ENCODE measurements around the gene FIGNL2. TPM values are rescaled to one million over a fixed set of nuclear protein-coding genes. Genes with fewer than 3 reads are reported as not detected.

Gene FIGNL2
- total RNA-seq, 8 experiments from 2014 or later = 0.46 to 25.3 (median 2.1) TPM

- H3K4me1 ChIP-seq (replicated peaks in 1 of 2) = peaks cover 57 to 60% of the 10 kb centered on the region in 2 donors
- WGBS, 10 experiments = 20 to 90% (median 32%) methylated on average over 1 to 6 of the region's 17 CpGs; no CpG with 5 or more reads in 3 of the 10 experiments
- peak overlapping the region; percentile 50 to 73 for H3K27ac ChIP-seq
- in situ Hi-C loops (cut with MboI; ENCODE audit: low pct_unique_long_range_greater_than_20kb in 2 of 9, low sequenced_read_pairs in 9 of 9, unreplicated experiment in 9 of 9) = no loop called here
- no peak overlapping the region for H3K4me3 ChIP-seq
- ATAC-seq (replicated peaks in 6 of 8) = peak in 5 of 8 experiments; percentile 17 to 42 (median 22)
Measured at GRCh38 chr12:51871918-51872688, 23.6 kb upstream of the FIGNL2 start.

GRCh38 chr12:51871126-51871525, 22.6 kb upstream of the FIGNL2 start:
- no peak overlapping the region for H3K4me3 ChIP-seq
- no peak overlapping the region for H3K27ac ChIP-seq
- ATAC-seq (replicated peaks in 6 of 8) = no peak
- in situ Hi-C loops (cut with MboI; ENCODE audit: low pct_unique_long_range_greater_than_20kb in 2 of 9, low sequenced_read_pairs in 9 of 9, unreplicated experiment in 9 of 9) = no loop called here
- WGBS, 10 experiments = 74 to 100% methylated on average over 1 to 5 of the region's 6 CpGs; no CpG with 5 or more reads in 8 of the 10 experiments
- peaks cover 57 to 60% of the 10 kb centered on the region in 2 donors for H3K4me1 ChIP-seq (replicated peaks in 1 of 2)

GRCh38 chr12:51870504-51870903, 22.0 kb upstream of the FIGNL2 start:
- in situ Hi-C loops (cut with MboI; ENCODE audit: low pct_unique_long_range_greater_than_20kb in 2 of 9, low sequenced_read_pairs in 9 of 9, unreplicated experiment in 9 of 9) = no loop called here
- Histone ChIP-seq H3K4me3 (no peak overlapping the region), H3K27ac (peak overlapping the region in 1 of 2 donors; percentile 60), H3K4me1 (replicated peaks in 1 of 2) (peaks cover 58 to 62% of the 10 kb centered on the region in 2 donors)
- ATAC-seq (replicated peaks in 6 of 8) = no peak
- WGBS, 10 experiments = 60 to 80% (median 66%) methylated on average over 1 to 3 of the region's 4 CpGs; no CpG with 5 or more reads in 4 of the 10 experiments

- 30 to 100% (median 53%) methylated on average over 1 to 2 of the region's 3 CpGs; no CpG with 5 or more reads in 4 of the 10 experiments for WGBS, 10 experiments
- in situ Hi-C loops (cut with MboI; ENCODE audit: low pct_unique_long_range_greater_than_20kb in 2 of 9, low sequenced_read_pairs in 9 of 9, unreplicated experiment in 9 of 9) = no loop called here
- peak overlapping the region in 1 of 5 donors; percentile 18 for H3K4me3 ChIP-seq
- peaks cover 64 to 68% of the 10 kb centered on the region in 2 donors for H3K4me1 ChIP-seq (replicated peaks in 1 of 2)
- no peak for ATAC-seq (replicated peaks in 6 of 8)
- H3K27ac ChIP-seq = peak overlapping the region; percentile 59 to 60
Measured at GRCh38 chr12:51869931-51870330, 21.4 kb upstream of the FIGNL2 start.

GRCh38 chr12:51869496-51869865, 21.0 kb upstream of the FIGNL2 start:
- Histone ChIP-seq H3K4me3 (peak overlapping the region in 4 of 5 donors; percentile 5 to 18 (median 12)), H3K4me1 (replicated peaks in 1 of 2) (peaks cover 68 to 72% of the 10 kb centered on the region in 2 donors), H3K27ac (peak overlapping the region; percentile 59 to 60)
- 0 to 73% (median 0%) methylated on average over 1 to 2 of the region's 20 CpGs; no CpG with 5 or more reads in 5 of the 10 experiments for WGBS, 10 experiments
- ATAC-seq (replicated peaks in 6 of 8) = peak in 4 of 8 experiments; percentile 27 to 61 (median 51)
- in situ Hi-C loops (cut with MboI; ENCODE audit: low pct_unique_long_range_greater_than_20kb in 2 of 9, low sequenced_read_pairs in 9 of 9, unreplicated experiment in 9 of 9) = no loop called here

- peak overlapping the region in 4 of 5 donors; percentile 5 to 18 (median 12) for H3K4me3 ChIP-seq
- peaks cover 62 to 69% of the 10 kb centered on the region in 2 donors for H3K4me1 ChIP-seq (replicated peaks in 1 of 2)
- peak overlapping the region; percentile 59 to 60 for H3K27ac ChIP-seq
- in situ Hi-C loops (cut with MboI; ENCODE audit: low pct_unique_long_range_greater_than_20kb in 2 of 9, low sequenced_read_pairs in 9 of 9, unreplicated experiment in 9 of 9) = no loop called here
- ATAC-seq (replicated peaks in 6 of 8) = peak; percentile 42 to 67 (median 60)
- 10 to 16% (median 13%) methylated on average over 2 to 7 of the region's 67 CpGs; no CpG with 5 or more reads in 6 of the 10 experiments for WGBS, 10 experiments
Measured at GRCh38 chr12:51868821-51869495, 20.4 kb upstream of the FIGNL2 start.

- Histone ChIP-seq H3K4me3 (no peak overlapping the region), H3K27ac (no peak overlapping the region), H3K4me1 (replicated peaks in 1 of 2) (peaks cover 69 to 72% of the 10 kb centered on the region in 2 donors)
- 80 to 100% (median 100%) methylated on average over 1 to 9 of the region's 12 CpGs; no CpG with 5 or more reads in 3 of the 10 experiments for whole genome bisulfite sequencing, 10 experiments
- ATAC-seq (replicated peaks in 6 of 8) = no peak
- in situ Hi-C loops (cut with MboI; ENCODE audit: low pct_unique_long_range_greater_than_20kb in 2 of 9, low sequenced_read_pairs in 9 of 9, unreplicated experiment in 9 of 9) = no loop called here
Measured at GRCh38 chr12:51867796-51868428, 19.4 kb upstream of the FIGNL2 start.

- Histone ChIP-seq H3K4me3 (no peak overlapping the region), H3K27ac (no peak overlapping the region), H3K4me1 (replicated peaks in 1 of 2) (peaks cover 69 to 71% of the 10 kb centered on the region in 2 donors)
- ATAC-seq (replicated peaks in 6 of 8) = no peak
- in situ Hi-C loops (cut with MboI; ENCODE audit: low pct_unique_long_range_greater_than_20kb in 2 of 9, low sequenced_read_pairs in 9 of 9, unreplicated experiment in 9 of 9) = no loop called here
Measured at GRCh38 chr12:51867371-51867770, 18.9 kb upstream of the FIGNL2 start.

GRCh38 chr12:51866762-51867161, 18.2 kb upstream of the FIGNL2 start:
- no peak for ATAC-seq (replicated peaks in 6 of 8)
- Histone ChIP-seq H3K4me3 (no peak overlapping the region), H3K4me1 (replicated peaks in 1 of 2) (peaks cover 63 to 65% of the 10 kb centered on the region in 2 donors), H3K27ac (no peak overlapping the region)
- 76 to 100% (median 89%) methylated on average over 2 to 8 of the region's 8 CpGs for WGBS, 10 experiments
- in situ Hi-C loops (cut with MboI; ENCODE audit: low pct_unique_long_range_greater_than_20kb in 2 of 9, low sequenced_read_pairs in 9 of 9, unreplicated experiment in 9 of 9) = no loop called here

- Histone ChIP-seq H3K27ac (no peak overlapping the region), H3K4me3 (no peak overlapping the region), H3K4me1 (replicated peaks in 1 of 2) (peaks cover 58 to 61% of the 10 kb centered on the region in 2 donors)
- in situ Hi-C loops (cut with MboI; ENCODE audit: low pct_unique_long_range_greater_than_20kb in 2 of 9, low sequenced_read_pairs in 9 of 9, unreplicated experiment in 9 of 9) = no loop called here
- WGBS, 10 experiments = 63 to 100% (median 93%) methylated on average over 1 to 4 of the region's 4 CpGs
- no peak for ATAC-seq (replicated peaks in 6 of 8)
Measured at GRCh38 chr12:51866324-51866723, 17.8 kb upstream of the FIGNL2 start.

GRCh38 chr12:51865757-51866270, 17.3 kb upstream of the FIGNL2 start:
- 91% methylated on average over 5 of the region's 7 CpGs; no CpG with 5 or more reads in 9 of the 10 experiments for WGBS, 10 experiments
- in situ Hi-C loops (cut with MboI; ENCODE audit: low pct_unique_long_range_greater_than_20kb in 2 of 9, low sequenced_read_pairs in 9 of 9, unreplicated experiment in 9 of 9) = no loop called here
- Histone ChIP-seq H3K27ac (no peak overlapping the region), H3K4me1 (replicated peaks in 1 of 2) (peaks cover 53 to 55% of the 10 kb centered on the region in 2 donors), H3K4me3 (no peak overlapping the region)
- no peak for ATAC-seq (replicated peaks in 6 of 8)

- H3K4me3 ChIP-seq = peak overlapping the region in 3 of 5 donors; percentile 25 to 33 (median 28)
- in situ Hi-C loops (cut with MboI; ENCODE audit: low pct_unique_long_range_greater_than_20kb in 2 of 9, low sequenced_read_pairs in 9 of 9, unreplicated experiment in 9 of 9) = no loop called here
- H3K27ac ChIP-seq = peak overlapping the region; percentile 34 to 66
- WGBS, 10 experiments = 0 to 93% (median 60%) methylated on average over 1 to 6 of the region's 12 CpGs; no CpG with 5 or more reads in 3 of the 10 experiments
- ATAC-seq (replicated peaks in 6 of 8) = peak in 7 of 8 experiments; percentile 2 to 23 (median 11)
- H3K4me1 ChIP-seq (replicated peaks in 1 of 2) = peaks cover 46 to 48% of the 10 kb centered on the region in 2 donors
Measured at GRCh38 chr12:51864833-51865670, 16.5 kb upstream of the FIGNL2 start.

All from motor neuron (in vitro differentiated cells).